HG02571 (cell line): ENCODE results near the gene RAX2.
A peak's percentile ranks its signal among the peaks of the same experiment; 100 is the strongest.
"Not testable (repeated sequence)": the region's sequence is repeated elsewhere in the genome, so short reads cannot be mapped to it uniquely, and the experiment has no call there.

ENCODE experiments used
- ATAC-seq: cut with Tn5 transposase; IDR thresholded peaks from one replicate; pipeline ENCODE4 v1.9.1; 2021; ENCODE audit warnings: mild to moderate bottlenecking, moderate library complexity; ENCODE audit not compliant: unreplicated experiment

The RAX2 gene

DNA sequence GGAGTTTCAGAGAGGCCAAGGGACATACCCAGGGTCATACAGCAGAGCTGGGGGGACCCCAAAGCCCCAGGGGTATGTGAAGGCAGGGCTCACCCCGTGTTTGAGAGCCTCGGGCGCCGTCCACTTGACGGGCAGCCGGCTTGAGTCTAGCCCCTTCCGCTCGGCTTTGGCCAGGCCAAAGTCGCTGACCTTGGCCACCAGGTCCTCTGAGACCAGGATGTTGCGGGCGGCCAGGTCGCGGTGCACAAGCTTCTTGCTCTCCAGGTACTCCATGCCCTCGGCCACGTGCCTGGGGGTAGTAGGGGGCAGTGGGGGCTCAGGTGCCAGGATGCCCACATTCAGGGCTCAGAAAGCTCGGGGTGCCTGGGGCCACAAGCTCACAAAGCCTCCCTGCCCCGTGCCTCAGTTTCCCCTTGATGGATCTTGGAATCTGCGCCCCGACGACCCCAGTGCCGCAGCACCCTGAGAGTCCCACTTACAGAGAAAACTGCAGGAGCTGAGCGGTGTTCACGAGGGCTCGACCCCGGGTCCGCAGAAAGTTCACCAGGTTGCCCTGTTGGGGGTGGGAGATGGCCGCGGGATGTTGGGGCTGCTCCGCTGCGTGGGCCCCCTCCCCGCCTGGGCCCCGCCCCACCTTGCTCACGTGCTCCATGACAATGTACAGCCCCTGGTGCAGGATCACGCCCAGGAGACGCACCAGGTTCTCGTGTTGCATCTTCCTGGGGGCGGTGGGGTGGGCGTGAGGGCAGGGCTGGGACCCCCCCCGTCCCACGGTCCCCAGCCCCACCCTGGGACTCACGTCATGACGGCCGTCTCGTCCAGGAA is 7.1 kb upstream of the RAX2 start:
- ATAC-seq: no peak

DNA sequence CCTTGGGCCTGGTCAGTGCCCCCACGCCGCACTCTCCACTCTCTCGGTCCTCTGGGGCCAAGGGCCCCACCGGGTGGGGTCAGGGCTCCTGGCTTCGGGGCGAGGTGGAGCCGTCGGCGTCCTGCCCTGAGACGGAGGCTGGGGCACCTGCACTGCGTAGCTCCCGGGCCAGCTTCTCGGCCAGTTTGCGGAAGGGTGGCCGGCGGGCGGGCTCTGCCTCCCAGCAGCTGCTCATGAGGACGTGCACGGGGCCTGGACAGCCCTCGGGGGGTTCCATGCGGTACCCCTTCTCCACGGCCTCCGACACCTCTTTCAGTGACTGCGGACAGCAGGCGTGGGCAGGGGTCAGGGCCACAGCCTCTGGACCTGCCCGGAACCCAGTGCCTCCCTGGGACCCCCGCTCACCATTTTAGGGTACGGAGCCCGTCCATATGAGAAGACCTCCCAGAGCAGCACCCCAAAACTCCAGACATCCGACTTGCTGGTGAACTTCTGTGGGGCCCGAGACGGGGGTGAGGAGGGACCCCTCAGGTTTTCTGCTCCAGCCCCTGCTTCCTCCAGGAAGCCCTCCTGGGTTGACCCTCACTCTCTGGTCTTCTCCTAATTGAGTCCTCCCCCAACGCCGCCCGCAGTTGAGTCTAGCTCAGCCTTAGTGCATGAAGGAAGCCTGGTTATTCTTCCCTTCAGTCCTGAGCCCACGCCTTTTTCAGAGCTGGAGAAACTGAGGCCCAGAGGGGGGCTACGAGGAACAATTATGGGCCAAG is 6.3 kb upstream of the RAX2 start:
- ATAC-seq: no peak

DNA sequence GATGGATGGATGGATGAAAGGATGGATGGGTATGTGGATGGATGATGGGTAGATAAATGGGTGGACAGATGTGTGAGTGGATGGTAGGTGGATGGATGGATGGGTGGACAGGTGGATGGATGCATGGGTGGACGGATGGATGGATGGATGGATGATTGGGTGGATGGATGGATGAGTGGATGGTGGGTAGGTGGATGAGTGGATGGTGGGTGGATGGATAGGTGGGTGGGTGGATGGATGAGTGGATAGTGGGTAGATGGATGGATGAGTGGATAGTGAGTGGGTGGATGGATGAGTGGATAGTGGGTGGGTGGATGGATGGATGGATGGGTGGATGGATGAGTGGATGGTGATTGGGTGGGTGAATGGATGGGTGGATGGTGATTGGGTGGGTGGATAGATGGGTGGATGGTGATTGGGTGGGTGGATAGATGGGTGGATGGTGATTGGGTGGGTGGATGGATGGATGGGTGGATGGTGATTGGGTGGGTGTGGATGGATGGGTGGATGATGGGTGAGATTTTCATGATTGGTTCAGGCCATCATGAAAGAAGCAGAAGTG is 4.5 kb upstream of the RAX2 start:
- no peak for ATAC-seq

DNA sequence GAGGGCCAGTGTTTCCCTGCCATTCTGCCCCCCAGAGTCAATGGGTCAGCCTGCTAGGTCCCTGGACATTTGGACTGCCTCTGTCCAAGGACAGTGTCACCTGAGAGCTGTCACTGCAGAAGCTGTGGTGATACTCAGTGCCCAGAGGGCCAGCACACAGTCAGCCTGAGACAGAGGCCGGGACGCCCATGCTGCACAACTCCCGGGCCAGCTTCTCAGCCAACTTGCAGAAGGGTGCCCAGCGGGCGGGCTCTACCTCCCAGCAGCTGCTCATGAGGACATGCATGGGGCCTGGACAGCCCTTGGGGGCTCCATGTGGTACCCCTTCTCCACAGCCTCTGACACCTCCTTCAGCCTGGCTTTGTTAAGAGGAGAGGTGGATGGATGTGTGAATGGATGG is 3.8 kb upstream of the RAX2 start:
- no peak for ATAC-seq

DNA sequence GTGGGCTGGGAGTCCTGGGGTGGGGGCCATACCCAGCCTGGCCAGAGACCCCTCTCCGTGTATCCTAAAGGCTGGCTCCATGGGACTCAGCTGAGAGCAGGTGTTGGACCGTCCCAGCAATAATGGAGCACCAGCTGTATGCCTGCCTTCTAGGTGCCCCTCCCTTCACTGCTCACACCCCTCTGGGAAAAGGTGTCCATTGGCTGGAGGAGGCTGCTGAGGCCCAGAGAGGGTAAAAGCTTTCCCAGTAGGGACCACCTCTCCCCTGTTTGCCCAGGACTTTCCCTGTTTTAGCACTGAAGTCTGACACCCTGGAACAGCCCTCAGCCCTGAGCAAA is 3.3 kb upstream of the RAX2 start:
- ATAC-seq: no peak

DNA sequence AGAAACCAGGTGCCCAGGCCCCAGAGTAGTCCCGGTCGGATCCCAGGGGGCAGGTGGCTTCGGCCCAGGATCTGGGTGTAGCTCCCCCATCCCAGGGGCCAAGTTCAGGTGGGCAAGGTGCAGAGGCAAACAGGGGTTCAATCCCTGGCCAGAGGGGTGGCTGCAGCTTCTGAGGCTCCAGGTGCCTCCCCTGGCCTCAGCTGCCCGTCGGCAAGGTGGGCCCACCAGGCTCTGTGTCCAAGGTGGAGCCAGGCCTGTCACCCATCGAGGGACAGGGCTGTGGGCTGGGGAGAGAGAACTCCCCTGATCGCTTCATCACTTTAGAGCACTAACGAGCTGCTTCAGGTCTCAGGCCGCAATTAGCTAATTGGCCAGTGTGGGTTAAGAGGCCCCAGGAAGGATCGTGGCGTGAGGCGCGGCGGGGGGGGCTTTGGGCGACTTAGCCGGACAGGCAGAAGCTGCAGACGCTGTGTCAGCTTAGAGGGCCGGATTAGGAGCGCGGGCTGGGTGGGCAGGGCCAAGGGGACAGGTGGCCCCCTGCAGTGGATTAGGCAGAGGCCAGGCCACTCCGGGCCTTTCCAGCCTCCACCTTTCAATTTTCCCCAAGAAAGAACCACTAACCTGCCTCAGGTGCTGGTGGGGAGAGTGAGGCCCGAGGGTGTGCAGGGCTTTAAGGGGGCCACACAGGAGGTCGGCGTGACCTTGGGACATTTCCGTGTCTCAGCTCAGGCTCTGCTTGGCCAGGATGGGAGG is 2.8 kb upstream of the RAX2 start:
- no peak for ATAC-seq

DNA sequence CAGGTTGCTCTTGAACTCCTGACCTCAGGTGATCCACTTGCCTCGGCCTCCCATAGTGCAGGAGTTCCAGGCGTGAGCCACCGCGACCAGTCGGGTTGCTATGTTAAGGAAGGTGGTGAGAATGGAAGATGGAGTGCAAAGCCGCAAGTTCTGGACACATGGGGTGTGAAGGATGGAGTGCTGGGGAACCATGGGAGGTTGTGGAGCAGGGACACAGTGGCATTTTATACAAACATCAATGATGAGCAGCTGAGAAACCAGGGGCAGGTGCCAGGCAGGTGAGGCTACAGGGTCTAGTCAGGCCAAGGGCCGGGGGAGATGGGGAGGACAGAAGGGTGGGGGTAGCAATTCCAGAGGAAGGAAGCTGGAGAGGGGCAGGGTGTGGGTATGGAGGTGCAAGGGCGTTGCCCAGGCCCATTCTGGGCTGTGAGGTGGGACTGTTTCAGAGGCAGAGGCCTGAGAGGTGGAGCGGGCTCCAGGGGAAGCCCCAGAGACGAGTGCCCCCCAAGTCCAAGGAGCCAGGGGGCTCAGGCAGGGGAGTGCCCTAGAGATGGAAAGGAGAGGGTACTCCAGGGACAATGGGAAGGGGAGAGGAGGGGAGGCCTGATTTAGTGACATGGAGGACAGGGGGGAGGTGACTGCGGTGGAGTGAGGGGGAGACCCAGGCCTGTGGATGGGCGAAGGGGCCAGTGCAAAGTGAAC is 1.9 kb upstream of the RAX2 start:
- ATAC-seq: no peak

DNA sequence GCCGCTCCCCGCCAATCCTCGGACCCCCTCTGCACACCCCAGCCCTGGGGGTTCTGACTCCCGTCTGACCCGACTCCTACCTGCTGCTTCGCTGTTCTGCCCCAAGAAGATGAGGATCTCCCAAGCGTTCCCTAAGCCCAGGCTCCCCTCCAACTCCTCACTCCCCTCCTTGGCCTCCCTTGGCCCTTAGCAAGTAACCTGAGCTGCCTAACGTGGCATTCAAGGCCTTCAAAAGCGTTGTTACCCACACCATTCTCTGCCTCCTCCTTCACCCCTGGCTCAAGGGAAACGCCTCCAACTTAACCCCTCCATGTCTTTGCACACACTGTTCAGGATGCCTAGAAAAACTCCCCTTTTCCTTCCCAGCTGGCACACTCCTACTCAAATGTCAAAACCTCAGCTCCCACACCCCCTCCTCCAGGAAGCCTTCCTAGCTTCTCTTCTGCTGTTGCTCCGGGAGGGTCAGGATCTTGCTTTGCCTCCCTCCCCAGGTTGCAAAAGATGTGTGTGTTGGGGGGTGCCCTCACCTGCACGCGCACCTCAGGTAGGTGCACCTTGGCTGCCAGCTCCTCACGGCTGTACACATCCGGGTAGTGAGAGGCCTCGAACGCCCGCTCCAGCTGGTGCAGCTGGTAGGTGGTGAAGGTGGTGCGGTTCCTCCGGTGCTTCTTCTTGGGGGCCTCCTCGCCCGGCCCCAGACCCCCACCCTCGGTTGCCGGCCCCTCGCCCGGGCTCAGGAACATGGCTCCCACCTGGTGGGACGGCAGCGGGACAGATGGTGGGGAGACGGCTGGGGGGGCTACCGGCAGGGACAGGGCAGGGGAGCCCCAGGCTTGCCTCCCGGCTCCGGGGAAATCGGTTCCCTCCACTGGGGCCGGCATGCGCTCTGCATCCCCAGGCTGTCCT is 775 bp downstream of the RAX2 start:
- no peak for ATAC-seq

DNA sequence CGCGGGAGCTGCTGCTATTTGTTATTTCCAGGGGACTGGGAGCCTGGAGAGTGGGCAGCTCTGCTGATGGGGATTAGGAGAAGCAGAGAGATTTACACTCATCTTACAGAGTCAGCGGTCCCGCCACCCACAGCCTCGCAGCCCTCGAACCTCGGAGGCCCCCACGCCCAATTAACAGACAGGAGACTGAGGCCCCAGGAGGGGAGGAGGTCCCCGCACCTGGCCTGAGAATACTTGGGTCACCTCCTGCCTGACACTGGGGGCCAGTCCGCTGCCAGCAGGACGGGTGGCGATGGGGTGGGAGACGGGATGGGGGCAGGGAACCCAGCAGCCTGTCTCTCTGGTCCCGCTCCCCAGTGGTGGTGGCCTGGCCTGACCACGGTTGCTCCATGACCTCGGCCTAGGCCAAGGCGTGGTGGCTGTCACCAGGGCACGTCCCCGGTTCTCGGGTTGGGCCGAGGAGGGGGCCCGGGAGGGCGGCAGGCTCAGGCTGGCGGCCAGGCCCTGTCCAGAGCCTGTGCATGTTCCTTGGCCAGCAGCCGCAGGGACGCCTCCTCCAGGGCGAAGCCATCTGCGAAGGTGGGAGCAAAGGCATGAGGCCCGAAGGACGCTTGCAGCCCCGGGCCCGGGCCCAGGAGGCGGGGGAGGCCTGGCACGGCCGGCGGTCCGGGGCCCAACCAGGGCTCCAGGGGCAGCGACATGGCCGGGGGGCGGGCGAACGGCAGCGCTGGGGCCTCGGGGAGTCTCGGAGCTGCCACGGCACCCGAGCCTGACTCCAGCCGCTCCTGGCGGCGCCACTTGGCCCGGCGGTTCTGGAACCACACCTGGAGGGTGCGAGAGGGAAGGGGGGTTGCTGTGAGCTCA is 1.7 kb downstream of the RAX2 start:
- no peak for ATAC-seq

DNA sequence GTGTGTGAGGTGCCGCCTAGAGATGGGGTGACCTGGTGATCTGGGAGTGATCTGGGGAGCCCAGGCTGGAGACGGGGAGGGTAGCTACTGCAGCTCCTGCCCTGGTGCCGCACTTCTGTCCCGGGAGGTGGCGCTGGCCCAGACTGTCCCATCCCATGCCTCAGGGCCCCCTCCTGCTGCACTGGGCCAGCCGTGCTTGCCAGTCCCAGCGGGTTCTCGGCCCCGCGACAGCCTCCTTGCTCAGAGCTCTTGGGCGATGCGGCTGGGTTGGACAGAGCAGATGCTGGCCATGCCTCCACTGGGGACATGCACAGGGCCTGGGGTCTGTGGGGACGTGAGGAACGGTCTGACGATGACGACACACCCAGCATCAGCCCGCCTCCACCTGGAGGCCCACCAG is 2.5 kb downstream of the RAX2 start:
- ATAC-seq: no peak

DNA sequence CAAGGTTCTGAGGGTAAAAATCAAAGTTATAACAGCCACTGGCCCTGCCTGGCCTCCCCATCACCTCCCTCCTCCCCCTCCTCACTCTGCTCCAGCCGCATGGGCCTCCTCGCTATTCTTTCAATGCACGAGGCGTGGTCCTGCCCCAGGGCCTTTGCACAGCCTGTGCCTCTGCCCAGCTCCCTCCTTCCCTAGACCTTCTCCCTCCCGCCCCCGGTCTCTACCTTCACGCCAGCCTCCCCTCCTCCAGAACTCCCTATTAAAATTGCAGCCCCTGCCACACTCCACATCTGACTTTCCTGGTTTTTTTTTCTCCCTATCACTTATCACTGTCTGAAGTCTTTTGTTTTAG is 3.3 kb downstream of the RAX2 start:
- no peak for ATAC-seq

DNA sequence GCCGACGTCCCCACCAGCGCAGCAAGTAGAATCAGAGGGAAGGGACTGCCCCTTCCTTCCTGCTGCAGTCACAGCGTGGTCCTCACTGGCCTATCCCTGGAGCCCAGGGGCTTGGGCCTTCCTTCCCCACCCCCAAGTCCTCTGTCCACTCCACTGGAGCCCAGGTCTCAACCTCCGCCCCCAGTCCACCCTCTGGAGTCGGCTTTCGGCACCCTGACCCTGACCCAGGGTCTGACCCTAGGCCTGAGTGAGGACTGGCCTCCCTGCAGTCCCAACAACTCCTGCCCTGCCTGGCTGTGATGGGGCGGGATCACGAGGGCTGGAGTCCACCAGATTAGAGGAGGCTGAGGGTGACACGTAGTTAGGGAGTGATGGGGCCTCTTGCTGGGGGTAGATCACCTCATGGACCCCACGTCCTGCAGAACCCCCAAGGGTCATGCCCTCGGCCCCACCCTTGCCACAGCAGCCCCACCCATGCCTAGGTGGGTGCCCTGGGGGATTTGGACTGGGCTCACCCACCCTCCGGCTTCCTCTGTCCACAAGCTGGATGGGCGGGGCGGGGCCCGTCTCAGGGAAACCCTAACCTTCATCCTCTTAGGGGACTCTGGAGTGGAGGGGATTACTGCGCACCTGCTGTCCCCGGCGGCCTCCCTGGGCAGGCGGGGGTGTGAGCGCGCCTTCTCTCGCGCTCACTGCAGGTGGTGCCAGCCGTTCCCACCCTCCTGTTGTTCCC is 3.8 kb downstream of the RAX2 start:
- ATAC-seq: no peak

DNA sequence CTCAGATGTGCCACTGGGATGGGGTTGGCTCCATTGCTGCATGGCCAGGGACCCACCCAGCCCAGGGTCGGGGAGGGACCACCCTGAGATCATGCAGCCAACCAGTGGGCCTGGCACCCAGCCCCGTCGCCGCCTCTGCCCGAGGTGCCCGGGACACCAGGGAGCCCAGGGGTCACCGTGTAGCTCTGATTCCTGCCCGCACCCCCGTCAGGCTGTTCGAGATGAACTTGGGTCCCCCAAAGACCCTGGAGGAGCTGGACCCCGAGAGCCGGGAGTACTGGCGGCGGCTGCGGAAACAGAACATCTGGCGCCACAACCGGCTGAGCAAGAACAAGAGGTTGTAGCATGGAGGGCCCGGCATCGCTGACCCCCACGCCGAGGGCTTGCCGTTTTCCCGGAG is 5.0 kb downstream of the RAX2 start:
- ATAC-seq: no peak

DNA sequence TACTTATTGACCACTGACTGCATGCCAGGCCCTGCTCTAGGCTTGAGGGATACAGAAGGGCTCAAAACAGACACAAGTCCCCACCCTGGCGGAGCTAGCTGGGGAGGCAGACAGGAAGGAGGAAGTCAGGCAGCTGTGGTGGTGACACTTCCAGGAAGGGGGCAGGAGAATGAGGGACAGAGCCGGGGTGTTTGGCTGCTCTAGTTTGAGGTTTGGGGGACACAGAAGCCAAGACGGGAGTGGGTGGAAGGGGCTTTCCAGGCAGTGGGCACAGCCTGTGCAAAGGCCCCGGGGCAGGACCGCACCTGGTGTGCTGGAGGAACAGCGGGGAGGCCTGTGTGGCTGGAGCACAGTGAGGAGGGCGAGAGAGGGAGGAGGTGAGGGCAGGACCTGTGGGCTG is 5.5 kb downstream of the RAX2 start:
- no peak for ATAC-seq

DNA sequence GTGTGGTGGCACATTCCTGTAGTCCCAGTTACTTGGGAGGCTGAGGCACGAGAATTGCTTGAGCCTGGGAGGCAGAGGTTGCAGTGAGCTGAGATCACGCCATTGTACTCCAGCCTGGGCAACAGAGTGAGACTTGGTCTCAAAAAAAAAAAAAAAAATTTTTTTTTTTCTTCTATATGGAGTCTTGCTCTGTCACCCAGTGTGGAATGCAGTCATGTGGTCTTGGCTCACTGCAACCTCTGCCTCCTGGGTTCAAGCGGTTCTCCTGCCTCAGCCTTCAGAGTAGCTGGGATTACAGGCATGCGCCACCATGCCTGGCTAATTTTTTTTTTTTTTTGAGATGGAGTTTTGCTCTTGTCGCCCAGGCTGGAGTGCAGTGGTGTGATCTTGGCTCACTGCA is 6.3 kb downstream of the RAX2 start:
- ATAC-seq: not testable (repeated sequence)

DNA sequence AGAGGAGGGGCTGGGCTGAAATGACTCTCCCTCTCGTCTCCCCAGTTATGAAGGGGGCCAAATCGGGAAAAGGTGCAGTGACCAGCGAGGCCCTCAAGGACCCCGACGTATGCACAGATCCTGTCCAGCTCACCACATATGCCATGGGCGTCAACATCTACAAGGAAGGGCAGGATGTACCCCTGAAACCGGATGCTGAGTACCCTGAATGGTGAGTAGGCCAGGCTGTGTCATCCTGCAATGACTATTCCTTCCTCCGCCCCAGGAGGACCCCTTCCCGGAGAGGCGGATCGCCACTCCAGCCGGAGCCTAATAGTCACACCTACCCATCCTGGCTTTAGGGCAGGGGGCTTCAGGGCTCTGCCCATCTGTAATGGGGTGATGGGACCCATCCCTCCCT is 6.9 kb downstream of the RAX2 start:
- ATAC-seq: no peak

DNA sequence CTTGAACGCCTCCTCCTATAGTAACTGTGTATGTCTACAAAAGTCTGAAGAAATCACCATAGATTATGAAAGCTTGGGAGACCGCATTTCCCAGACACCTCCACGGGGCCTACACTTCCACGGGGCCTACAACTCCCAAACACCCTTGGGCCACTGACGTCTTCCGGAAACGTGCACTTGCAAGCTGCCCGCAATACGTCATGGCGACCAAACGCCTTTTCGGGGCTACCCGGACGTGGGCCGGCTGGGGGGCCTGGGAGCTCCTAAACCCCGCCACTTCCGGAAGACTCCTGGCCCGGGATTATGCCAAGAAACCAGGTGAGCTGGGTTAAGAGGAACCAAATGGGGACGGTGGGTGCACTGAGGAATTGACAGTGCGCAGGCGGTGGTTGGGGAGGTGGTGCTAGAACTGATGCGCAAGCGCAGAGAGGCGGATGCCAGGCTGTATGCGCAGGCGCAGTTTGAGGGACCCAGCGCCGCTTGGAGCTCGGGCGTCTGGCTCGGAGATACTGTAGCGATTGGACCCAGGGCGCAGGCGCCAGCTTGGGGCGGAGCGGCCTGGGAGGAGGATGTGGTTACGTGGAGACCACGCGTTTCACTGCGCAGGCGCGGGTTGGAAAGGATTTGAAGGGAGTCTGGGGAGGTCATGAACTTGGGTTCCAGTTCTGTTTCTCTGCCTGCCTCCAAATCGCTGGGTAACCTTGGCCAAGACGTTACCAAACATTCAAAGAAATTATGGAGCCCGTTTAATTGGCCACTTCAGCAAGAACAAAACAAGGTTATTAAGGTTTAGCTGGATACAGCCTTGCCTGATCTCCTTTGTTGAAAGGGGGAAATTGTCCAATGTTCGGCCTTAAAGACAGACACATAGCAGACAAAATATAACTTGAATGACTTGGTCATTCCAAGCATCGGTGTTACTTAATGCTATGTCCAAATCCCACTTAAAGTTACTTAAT is 9.2 kb downstream of the RAX2 start, which contains the start of gene MRPL54:
Gene MRPL54, plus strand, starts transcription at position 182 of the 959 bp plus-strand sequence. Its CDS starts 19 bp downstream, at position 201.
- peak; percentile 78 for ATAC-seq
